WTC11 (cell line): ENCODE results near the gene RAB3B. TPM values are rescaled to one million over a fixed set of nuclear protein-coding genes. Genes with fewer than 3 reads are reported as not detected.

Experiments
- ATAC-seq: fragments of 200-7000 bp; cut with Tn5 transposase; 2 replicates; pipeline ENCODE4 v1.10.0; 2021; ENCODE audit warnings: mild to moderate bottlenecking, moderate library complexity
- CTCF ChIA-PET: fragments of 300-600 bp; sonication (Branson Sonifier 250); formaldehyde crosslinking; loops from one replicate; lab custom pipeline; 2021; ENCODE audit warnings: antibody characterized with exemption; lab: Charles Lee
- POLR2A ChIA-PET: fragments of 350-600 bp; sonication (Branson Sonifier 250); formaldehyde crosslinking; loops from one replicate; lab custom pipeline; 2021; ENCODE audit warnings: antibody characterized with exemption; lab: Charles Lee
- DNase-seq: peaks from one replicate; pipeline ENCODE4 v3.0.0; 2021; ENCODE audit warnings: low spot score
- H3K27ac Mint-ChIP-seq: 2 replicates; pipeline ENCODE4 v1.8.0; 2021; ENCODE audit warnings: mixed read lengths
- H3K27me3 Mint-ChIP-seq: 2 replicates; pipeline ENCODE4 v1.8.0; 2021; ENCODE audit warnings: low read depth, mild to moderate bottlenecking, moderate library complexity, mixed read lengths
- H3K36me3 Mint-ChIP-seq: 2 replicates; pipeline ENCODE4 v1.8.0; 2021; ENCODE audit warnings: mixed read lengths
- H3K4me1 Mint-ChIP-seq: 2 replicates; pipeline ENCODE4 v1.8.0; 2022; ENCODE audit warnings: mixed read lengths
- H3K4me3 Mint-ChIP-seq: 2 replicates; pipeline ENCODE4 v1.8.0; 2021; ENCODE audit warnings: mild to moderate bottlenecking, moderate library complexity, mixed read lengths
- H3K9me3 Mint-ChIP-seq: 2 replicates; pipeline ENCODE4 v1.8.0; 2021; ENCODE audit warnings: mixed read lengths
- CBFB ChIP-seq: sonication (generic); formaldehyde crosslinking; IDR thresholded peaks from 2 replicates; pipeline ENCODE4 v1.8.1; 2022; ENCODE audit warnings: mild to moderate bottlenecking, low read depth, missing genetic modification reagents
- CREM ChIP-seq: sonication (generic); formaldehyde crosslinking; IDR thresholded peaks from 2 replicates; pipeline ENCODE4 v1.8.1; 2022; ENCODE audit warnings: mild to moderate bottlenecking, missing genetic modification reagents, moderate library complexity
- FOXJ3 ChIP-seq: sonication (generic); formaldehyde crosslinking; IDR thresholded peaks from 2 replicates; pipeline ENCODE4 v1.9.0; 2021; ENCODE audit warnings: missing genetic modification reagents, mild to moderate bottlenecking, borderline replicate concordance
- GRHL2 ChIP-seq: fragments of 250-450 bp; sonication (Bioruptor Pico); IDR thresholded peaks from 2 replicates; pipeline ENCODE4 v1.8.0; 2022; ENCODE audit warnings: mild to moderate bottlenecking, moderate library complexity; ENCODE audit not compliant: insufficient replicate concordance, severe bottlenecking
- HMGA2 ChIP-seq: fragments of 250-450 bp; sonication (Bioruptor Pico); IDR thresholded peaks from 2 replicates; pipeline ENCODE4 v1.4.0; 2021; ENCODE audit warnings: mild to moderate bottlenecking, moderate library complexity
- IRF2 ChIP-seq: sonication (generic); formaldehyde crosslinking; IDR thresholded peaks from 2 replicates; pipeline ENCODE4 v1.8.0; 2022; ENCODE audit warnings: low read depth, missing genetic modification reagents, borderline replicate concordance
- JUN ChIP-seq: sonication (generic); formaldehyde crosslinking; IDR thresholded peaks from 2 replicates; pipeline ENCODE4 v1.8.0; 2023; ENCODE audit warnings: mild to moderate bottlenecking, missing genetic modification reagents
- MXD4 ChIP-seq: fragments of 250-450 bp; sonication (Bioruptor Pico); IDR thresholded peaks from 2 replicates; pipeline ENCODE4 v1.8.0; 2021; ENCODE audit warnings: mild to moderate bottlenecking, moderate library complexity, borderline replicate concordance
- NFE2L1 ChIP-seq: sonication (generic); formaldehyde crosslinking; IDR thresholded peaks from 2 replicates; pipeline ENCODE4 v1.8.1; 2023; ENCODE audit warnings: missing genetic modification reagents
- NR2C2 ChIP-seq: sonication (generic); formaldehyde crosslinking; IDR thresholded peaks from 2 replicates; pipeline ENCODE4 v1.8.0; 2022; ENCODE audit warnings: mild to moderate bottlenecking, missing genetic modification reagents
- PRRX2 ChIP-seq: fragments of 250-450 bp; sonication (Bioruptor Pico); IDR thresholded peaks from 2 replicates; pipeline ENCODE4 v1.8.0; 2021; ENCODE audit warnings: mild to moderate bottlenecking
- SMAD4 ChIP-seq: sonication (generic); formaldehyde crosslinking; IDR thresholded peaks from 2 replicates; pipeline ENCODE4 v1.8.0; 2022; ENCODE audit warnings: mild to moderate bottlenecking, missing genetic modification reagents
- TEAD1 ChIP-seq: sonication (generic); formaldehyde crosslinking; IDR thresholded peaks from 2 replicates; pipeline ENCODE4 v1.8.0; 2022; ENCODE audit warnings: mild to moderate bottlenecking, missing genetic modification reagents
- ZBTB21 ChIP-seq: sonication (generic); formaldehyde crosslinking; IDR thresholded peaks from 2 replicates; pipeline ENCODE4 v1.8.1; 2023; ENCODE audit warnings: mild to moderate bottlenecking, missing genetic modification reagents, borderline replicate concordance
- ZNF263 ChIP-seq: sonication (generic); formaldehyde crosslinking; IDR thresholded peaks from 2 replicates; pipeline ENCODE4 v1.8.1; 2022; ENCODE audit warnings: low read depth, mild to moderate bottlenecking, moderate library complexity, missing genetic modification reagents
- ZNF416 ChIP-seq: fragments of 250-450 bp; sonication (Bioruptor Pico); IDR thresholded peaks from 2 replicates; pipeline ENCODE4 v1.9.0; 2021; ENCODE audit warnings: mild to moderate bottlenecking, inconsistent platforms
- total RNA-seq: library from RNA; stranded (reverse); gene quantifications from 3 replicates; pipeline ENCODE4 v1.2.3, GENCODE V29; 2021
- TF ChIP-seq, protein P1 (sequence below): sonication (generic); formaldehyde crosslinking; IDR thresholded peaks from 2 replicates; pipeline ENCODE4 v1.8.1; 2023; ENCODE audit warnings: mild to moderate bottlenecking, moderate library complexity, missing genetic modification reagents
- TF ChIP-seq, protein P2 (sequence below): sonication (generic); formaldehyde crosslinking; IDR thresholded peaks from 2 replicates; pipeline ENCODE4 v1.8.1; 2022; ENCODE audit warnings: low read depth, mild to moderate bottlenecking, moderate library complexity, missing genetic modification reagents, borderline replicate concordance
- TF ChIP-seq, protein P3 (sequence below): sonication (generic); formaldehyde crosslinking; IDR thresholded peaks from 2 replicates; pipeline ENCODE4 v1.8.1; 2022; ENCODE audit warnings: mild to moderate bottlenecking, missing genetic modification reagents, moderate library complexity, borderline replicate concordance
- TF ChIP-seq, protein P4 (sequence below): sonication (generic); formaldehyde crosslinking; IDR thresholded peaks from 2 replicates; pipeline ENCODE4 v1.8.0; 2023; ENCODE audit warnings: missing genetic modification reagents
- TF ChIP-seq, protein P5 (sequence below): fragments of 250-450 bp; sonication (Bioruptor Pico); IDR thresholded peaks from 2 replicates; pipeline ENCODE4 v1.9.0; 2021; ENCODE audit warnings: moderate library complexity, mild to moderate bottlenecking, inconsistent platforms, borderline replicate concordance
- TF ChIP-seq, protein P6 (sequence below): sonication (generic); formaldehyde crosslinking; IDR thresholded peaks from 2 replicates; pipeline ENCODE4 v1.8.1; 2023; ENCODE audit warnings: mild to moderate bottlenecking, missing genetic modification reagents, borderline replicate concordance
- TF ChIP-seq, protein P7 (sequence below): sonication (generic); formaldehyde crosslinking; IDR thresholded peaks from 2 replicates; pipeline ENCODE4 v1.8.1; 2023; ENCODE audit warnings: mild to moderate bottlenecking, missing genetic modification reagents, moderate library complexity

RAB3B gene
- total RNA-seq, 1 experiment from 2014 or later = 36.9 TPM

DNA sequence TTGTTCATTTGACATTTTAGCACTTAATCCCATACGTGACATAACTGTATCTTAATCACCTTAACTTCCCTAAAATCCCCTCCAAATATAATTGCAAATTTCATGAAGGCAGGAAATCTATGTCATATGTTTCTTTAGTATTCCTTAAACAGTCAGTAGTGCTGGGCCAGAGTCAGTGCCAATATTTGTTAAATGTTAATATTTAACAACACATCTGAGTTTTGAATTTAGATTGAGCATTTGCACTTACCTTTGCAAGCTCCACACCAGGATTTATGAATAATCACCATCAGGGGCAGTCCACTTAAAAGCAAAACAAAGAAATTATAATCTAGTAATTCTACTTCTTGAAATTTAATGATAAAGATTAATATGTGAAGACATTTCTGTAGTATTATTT is 37.8 kb upstream of the RAB3B start:
- peaks cover 26% of the 10 kb centered on the region for H3K36me3 Mint-ChIP-seq
- peaks cover 16% of the 10 kb centered on the region for H3K4me1 Mint-ChIP-seq
- CTCF ChIA-PET = no interaction called here
- no peak for ATAC-seq
- H3K27ac Mint-ChIP-seq = no peak overlapping the region
- TF ChIP-seq GRHL2 (CRISPR knock-in tag) (no peak), HMGA2 (CRISPR knock-in tag) (no peak), FOXJ3 (CRISPR knock-in tag) (no peak), TEAD1 (CRISPR knock-in tag) (no peak), CBFB (CRISPR knock-in tag) (no peak), SMAD4 (no peak), ZBTB21 (CRISPR knock-in tag) (no peak), PRRX2 (CRISPR knock-in tag) (no peak)
- TF ChIP-seq, protein P1, sequence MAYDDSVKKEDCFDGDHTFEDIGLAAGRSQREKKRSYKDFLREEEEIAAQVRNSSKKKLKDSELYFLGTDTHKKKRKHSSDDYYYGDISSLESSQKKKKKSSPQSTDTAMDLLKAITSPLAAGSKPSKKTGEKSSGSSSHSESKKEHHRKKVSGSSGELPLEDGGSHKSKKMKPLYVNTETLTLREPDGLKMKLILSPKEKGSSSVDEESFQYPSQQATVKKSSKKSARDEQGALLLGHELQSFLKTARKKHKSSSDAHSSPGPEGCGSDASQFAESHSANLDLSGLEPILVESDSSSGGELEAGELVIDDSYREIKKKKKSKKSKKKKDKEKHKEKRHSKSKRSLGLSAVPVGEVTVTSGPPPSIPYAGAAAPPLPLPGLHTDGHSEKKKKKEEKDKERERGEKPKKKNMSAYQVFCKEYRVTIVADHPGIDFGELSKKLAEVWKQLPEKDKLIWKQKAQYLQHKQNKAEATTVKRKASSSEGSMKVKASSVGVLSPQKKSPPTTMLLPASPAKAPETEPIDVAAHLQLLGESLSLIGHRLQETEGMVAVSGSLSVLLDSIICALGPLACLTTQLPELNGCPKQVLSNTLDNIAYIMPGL (CRISPR knock-in tag) = no peak
- TF ChIP-seq, protein P2, sequence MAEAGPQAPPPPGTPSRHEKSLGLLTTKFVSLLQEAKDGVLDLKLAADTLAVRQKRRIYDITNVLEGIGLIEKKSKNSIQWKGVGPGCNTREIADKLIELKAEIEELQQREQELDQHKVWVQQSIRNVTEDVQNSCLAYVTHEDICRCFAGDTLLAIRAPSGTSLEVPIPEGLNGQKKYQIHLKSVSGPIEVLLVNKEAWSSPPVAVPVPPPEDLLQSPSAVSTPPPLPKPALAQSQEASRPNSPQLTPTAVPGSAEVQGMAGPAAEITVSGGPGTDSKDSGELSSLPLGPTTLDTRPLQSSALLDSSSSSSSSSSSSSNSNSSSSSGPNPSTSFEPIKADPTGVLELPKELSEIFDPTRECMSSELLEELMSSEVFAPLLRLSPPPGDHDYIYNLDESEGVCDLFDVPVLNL (CRISPR knock-in tag) = no peak
- TF ChIP-seq, protein P3, sequence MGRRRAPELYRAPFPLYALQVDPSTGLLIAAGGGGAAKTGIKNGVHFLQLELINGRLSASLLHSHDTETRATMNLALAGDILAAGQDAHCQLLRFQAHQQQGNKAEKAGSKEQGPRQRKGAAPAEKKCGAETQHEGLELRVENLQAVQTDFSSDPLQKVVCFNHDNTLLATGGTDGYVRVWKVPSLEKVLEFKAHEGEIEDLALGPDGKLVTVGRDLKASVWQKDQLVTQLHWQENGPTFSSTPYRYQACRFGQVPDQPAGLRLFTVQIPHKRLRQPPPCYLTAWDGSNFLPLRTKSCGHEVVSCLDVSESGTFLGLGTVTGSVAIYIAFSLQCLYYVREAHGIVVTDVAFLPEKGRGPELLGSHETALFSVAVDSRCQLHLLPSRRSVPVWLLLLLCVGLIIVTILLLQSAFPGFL (CRISPR knock-in tag) = no peak
- TF ChIP-seq, all 79 proteins: peak for 0
- H3K4me3 Mint-ChIP-seq = no peak overlapping the region
- DNase-seq = no peak
- POLR2A ChIA-PET = no interaction called here
- no peaks in the 10 kb centered on the region for H3K9me3 Mint-ChIP-seq
- no peaks in the 10 kb centered on the region for H3K27me3 Mint-ChIP-seq

DNA sequence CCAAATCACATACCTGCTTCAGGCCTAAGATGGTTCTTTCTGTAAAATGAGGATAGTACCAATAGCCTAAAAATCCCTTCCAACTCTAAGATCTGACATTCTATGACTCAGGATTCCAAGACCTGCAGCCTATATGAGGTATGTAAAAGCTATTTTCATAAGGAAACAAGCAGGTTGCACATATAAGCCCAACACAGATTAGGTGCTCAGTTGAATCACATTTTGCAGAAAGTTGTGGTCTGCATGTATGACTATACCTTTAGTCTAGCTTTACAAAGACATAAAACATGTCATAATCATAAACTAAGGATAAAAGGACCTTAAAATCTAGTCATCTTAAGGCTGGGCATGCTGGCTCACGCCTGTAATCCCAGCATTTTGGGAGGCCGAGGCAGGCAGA is 35.8 kb upstream of the RAB3B start:
- peaks cover 34% of the 10 kb centered on the region for H3K36me3 Mint-ChIP-seq
- no peaks in the 10 kb centered on the region for H3K27me3 Mint-ChIP-seq
- no peak overlapping the region for H3K4me3 Mint-ChIP-seq
- CTCF ChIA-PET = no interaction called here
- TF ChIP-seq NR2C2 (CRISPR knock-in tag) (no peak), SMAD4 (no peak), JUN (no peak), MXD4 (no peak), NFE2L1 (no peak)
- TF ChIP-seq, protein P4, sequence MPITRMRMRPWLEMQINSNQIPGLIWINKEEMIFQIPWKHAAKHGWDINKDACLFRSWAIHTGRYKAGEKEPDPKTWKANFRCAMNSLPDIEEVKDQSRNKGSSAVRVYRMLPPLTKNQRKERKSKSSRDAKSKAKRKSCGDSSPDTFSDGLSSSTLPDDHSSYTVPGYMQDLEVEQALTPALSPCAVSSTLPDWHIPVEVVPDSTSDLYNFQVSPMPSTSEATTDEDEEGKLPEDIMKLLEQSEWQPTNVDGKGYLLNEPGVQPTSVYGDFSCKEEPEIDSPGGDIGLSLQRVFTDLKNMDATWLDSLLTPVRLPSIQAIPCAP (CRISPR knock-in tag) = no peak
- no peak overlapping the region for H3K27ac Mint-ChIP-seq
- ATAC-seq (no peak), DNase-seq (no peak)
- POLR2A ChIA-PET = no interaction called here
- H3K4me1 Mint-ChIP-seq = peaks cover under 1% of the 10 kb centered on the region
- no peaks in the 10 kb centered on the region for H3K9me3 Mint-ChIP-seq

DNA sequence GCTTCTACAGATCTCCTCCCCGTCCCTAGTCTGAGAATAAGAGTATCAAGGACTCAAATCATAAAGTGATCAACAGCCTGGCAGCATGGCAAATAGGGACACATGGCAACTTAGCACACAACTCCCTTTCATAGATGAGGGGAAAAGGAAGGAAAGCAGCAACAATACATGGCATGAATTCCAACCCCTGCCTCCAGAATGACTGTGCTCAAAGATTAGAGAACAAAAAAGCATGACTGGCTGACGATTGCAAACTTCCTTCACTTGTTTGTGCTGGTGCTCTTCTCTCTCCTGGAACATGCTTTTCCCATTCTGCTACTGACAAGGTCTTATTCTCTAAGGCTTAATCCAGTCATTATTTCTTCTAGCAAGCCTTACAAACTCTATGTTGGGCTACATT is 31.6 kb upstream of the RAB3B start:
- no peak overlapping the region for H3K4me3 Mint-ChIP-seq
- H3K4me1 Mint-ChIP-seq = no peaks in the 10 kb centered on the region
- no peak overlapping the region for H3K27ac Mint-ChIP-seq
- peaks cover 51% of the 10 kb centered on the region for H3K36me3 Mint-ChIP-seq
- H3K27me3 Mint-ChIP-seq = no peaks in the 10 kb centered on the region
- ChIA-PET POLR2A (interaction anchor here (0.7 kb wide), 1 partner anchor 33 kb away, joined by 3 read pairs; no protein-coding TSS in a partner anchor), CTCF (no interaction called here)
- H3K9me3 Mint-ChIP-seq = no peaks in the 10 kb centered on the region
- DNase-seq (no peak), ATAC-seq (no peak)
- no peak for TF ChIP-seq IRF2 (CRISPR knock-in tag)
- no peak for TF ChIP-seq CREM
- no peak for TF ChIP-seq ZNF263 (CRISPR knock-in tag)
- TF ChIP-seq TEAD1 (CRISPR knock-in tag) = no peak
- TF ChIP-seq, protein P5, sequence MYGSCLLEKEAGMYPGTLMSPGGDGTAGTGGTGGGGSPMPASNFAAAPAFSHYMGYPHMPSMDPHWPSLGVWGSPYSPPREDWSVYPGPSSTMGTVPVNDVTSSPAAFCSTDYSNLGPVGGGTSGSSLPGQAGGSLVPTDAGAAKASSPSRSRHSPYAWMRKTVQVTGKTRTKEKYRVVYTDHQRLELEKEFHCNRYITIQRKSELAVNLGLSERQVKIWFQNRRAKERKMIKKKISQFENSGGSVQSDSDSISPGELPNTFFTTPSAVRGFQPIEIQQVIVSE (CRISPR knock-in tag) = no peak
- TF ChIP-seq NR2C2 (CRISPR knock-in tag) = no peak
- TF ChIP-seq ZNF416 (CRISPR knock-in tag) = no peak
- no peak for TF ChIP-seq FOXJ3 (CRISPR knock-in tag)
- TF ChIP-seq, protein P6, sequence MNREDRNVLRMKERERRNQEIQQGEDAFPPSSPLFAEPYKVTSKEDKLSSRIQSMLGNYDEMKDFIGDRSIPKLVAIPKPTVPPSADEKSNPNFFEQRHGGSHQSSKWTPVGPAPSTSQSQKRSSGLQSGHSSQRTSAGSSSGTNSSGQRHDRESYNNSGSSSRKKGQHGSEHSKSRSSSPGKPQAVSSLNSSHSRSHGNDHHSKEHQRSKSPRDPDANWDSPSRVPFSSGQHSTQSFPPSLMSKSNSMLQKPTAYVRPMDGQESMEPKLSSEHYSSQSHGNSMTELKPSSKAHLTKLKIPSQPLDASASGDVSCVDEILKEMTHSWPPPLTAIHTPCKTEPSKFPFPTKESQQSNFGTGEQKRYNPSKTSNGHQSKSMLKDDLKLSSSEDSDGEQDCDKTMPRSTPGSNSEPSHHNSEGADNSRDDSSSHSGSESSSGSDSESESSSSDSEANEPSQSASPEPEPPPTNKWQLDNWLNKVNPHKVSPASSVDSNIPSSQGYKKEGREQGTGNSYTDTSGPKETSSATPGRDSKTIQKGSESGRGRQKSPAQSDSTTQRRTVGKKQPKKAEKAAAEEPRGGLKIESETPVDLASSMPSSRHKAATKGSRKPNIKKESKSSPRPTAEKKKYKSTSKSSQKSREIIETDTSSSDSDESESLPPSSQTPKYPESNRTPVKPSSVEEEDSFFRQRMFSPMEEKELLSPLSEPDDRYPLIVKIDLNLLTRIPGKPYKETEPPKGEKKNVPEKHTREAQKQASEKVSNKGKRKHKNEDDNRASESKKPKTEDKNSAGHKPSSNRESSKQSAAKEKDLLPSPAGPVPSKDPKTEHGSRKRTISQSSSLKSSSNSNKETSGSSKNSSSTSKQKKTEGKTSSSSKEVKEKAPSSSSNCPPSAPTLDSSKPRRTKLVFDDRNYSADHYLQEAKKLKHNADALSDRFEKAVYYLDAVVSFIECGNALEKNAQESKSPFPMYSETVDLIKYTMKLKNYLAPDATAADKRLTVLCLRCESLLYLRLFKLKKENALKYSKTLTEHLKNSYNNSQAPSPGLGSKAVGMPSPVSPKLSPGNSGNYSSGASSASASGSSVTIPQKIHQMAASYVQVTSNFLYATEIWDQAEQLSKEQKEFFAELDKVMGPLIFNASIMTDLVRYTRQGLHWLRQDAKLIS (CRISPR knock-in tag) = no peak
- TF ChIP-seq, protein P7, sequence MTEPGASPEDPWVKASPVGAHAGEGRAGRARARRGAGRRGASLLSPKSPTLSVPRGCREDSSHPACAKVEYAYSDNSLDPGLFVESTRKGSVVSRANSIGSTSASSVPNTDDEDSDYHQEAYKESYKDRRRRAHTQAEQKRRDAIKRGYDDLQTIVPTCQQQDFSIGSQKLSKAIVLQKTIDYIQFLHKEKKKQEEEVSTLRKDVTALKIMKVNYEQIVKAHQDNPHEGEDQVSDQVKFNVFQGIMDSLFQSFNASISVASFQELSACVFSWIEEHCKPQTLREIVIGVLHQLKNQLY (CRISPR knock-in tag) = no peak
